GM19043 (cell line): ENCODE data around the gene FAXC.
A peak's percentile ranks its signal among the peaks of the same experiment; 100 is the strongest.
"Not testable (repeated sequence)": the region's sequence is repeated elsewhere in the genome, so short reads cannot be mapped to it uniquely, and the experiment has no call there.

ENCODE experiments used
- ATAC-seq: cut with Tn5 transposase; IDR thresholded peaks from one replicate; pipeline ENCODE4 v1.9.1; 2021; ENCODE audit warnings: low read depth; ENCODE audit not compliant: unreplicated experiment

Gene FAXC

DNA sequence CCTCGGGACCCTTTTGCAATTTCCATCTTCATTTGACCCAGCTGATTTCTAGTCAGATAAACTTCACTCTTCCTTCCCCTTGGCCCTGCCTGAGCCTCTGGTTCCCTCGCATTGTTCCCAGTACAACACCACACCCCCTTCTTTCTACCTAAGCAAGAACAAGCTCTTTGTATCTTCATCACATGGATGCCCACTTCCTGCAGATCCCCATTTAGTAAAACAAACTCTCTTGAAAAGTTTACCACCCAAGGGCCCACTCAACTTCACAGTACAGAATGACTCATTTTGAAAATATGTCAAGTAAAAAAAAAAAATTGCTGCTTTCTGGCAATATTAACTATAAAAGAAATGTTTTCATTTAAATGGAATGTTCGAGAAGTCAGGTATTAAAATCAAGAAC is 5.2 kb downstream of the FAXC start:
- ATAC-seq, result no peak

DNA sequence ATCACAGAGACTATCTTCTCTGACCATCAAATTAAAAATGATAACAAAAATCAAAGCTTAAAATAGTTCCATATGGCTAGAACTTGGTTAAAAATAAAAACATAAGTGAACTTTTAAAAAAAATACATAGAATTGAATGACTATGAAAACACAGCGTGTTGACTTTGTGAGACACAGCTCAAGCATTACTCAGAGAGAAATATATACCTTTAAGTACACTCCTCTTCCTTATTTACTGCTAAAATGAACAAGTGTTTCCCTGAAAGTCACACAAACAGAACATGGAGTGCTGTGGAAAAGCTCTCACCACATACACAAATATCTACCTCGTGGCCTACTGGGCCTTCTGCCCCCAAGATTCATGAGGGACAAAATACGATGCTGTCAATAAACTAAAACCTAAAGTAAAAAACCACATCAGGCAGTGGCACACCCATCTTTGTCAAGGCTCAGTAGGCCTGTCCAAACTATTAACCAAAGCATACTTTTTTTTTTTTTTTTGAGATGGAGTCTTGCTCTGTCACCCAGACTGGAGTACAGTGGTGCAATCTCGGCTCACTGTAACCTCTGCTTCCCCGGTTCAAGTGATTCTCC is 7.5 kb downstream of the FAXC start:
- no peak for ATAC-seq

DNA sequence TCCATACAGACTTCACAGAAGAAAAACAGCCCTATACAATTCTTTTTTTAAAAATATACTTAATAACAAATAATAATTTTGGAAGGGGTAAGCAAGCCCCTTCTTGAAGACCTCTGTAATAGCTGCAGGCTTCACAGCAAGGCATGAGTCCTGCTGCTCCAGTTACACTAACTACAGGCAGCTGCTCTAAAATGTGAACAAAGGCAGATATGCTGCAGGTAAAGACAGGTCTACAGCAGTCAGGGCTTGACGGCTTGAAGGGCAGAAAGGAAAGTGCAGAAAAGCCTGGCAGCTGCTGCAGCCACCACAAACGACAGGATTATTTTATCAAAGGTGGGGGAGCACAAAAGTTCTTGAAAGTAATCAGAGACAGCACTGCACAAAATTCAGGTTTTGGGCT is 11.3 kb downstream of the FAXC start:
- ATAC-seq, result no peak

DNA sequence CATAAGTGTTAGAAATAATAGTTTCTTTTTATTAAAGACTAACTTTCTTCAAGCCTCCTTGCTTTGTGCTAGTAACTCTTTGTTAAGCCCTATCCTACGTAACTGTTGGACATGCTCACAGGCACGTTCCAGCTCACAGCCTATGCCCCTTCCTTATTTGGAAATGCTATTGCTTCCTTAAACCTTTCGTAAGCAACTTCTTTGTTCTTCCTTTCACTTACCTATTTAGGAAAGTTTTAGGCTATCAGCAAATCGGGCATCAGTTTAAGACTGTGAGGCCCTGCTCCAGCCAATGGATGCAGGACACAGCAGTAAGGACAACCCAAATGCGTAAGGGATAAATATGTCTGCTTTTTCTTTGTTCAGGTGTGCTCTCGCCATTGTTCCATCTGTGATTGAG is 14.2 kb downstream of the FAXC start:
- ATAC-seq, result not testable (repeated sequence)

DNA sequence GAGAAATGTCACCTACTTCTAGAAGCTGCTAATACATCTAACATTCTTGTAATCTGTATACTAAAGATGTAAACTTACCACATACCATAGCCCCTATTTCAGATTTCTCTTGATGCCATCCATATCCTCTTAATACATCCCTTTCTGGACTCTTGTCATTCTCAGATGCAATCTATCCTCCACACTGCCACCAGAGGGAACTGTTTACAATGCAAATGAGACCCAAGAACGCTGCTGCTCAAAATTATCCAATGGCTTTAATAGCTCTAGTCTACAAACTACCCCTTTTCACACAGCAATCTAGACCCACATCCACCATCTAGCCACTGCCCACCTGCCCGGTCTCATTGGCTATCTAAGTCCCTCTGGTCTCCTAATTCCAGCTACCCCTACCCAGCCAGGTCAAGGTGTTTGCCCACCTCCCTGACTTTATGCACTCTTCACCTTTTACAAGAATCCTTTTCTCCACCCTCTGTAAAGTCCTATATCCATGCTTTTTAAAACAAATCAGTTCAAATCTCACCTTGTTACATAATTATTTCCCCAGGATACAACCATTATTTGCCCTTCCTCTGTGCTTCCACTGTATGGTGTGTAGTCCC is 14.8 kb downstream of the FAXC start:
- peak; percentile 28 for ATAC-seq

DNA sequence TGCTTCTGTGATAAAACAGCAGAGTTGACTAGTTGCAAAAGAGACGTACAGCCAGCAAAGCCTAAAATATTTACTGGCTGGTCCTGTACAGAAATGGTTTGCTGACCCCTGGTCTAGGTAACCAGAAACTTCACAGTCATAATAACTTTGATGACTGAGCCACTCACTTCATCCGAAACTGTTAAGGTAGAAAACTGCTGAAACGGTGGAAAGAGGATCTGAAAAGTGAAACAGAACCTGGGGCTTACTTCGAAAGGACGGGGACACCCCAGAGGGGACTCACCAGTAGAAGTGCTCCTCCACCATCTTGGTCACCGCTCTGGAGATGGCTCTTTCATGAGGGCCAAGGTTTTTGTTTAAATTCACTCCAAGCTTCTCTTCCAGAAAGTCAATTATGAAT is 16.4 kb downstream of the FAXC start:
- ATAC-seq, result peak; percentile 86

DNA sequence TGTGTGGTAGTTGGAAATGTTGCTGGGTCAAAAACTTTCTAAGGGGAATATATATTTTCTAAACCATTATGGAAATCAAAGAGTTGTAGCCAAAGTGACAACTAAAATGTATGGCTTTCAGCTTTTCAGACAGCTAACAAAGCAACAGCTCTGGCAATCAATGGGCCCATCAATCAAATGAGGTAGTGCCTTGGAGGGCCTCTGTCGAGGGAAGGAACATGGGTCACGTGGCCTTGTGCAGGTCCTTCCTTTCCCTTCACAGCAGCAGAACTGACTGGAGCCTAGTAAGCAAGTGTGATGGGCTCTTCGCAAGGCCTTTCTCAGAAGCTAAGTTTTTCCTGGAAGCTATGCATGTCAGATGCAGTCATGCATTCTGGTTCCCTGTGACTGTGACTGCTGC is 17.9 kb downstream of the FAXC start:
- ATAC-seq, result no peak

DNA sequence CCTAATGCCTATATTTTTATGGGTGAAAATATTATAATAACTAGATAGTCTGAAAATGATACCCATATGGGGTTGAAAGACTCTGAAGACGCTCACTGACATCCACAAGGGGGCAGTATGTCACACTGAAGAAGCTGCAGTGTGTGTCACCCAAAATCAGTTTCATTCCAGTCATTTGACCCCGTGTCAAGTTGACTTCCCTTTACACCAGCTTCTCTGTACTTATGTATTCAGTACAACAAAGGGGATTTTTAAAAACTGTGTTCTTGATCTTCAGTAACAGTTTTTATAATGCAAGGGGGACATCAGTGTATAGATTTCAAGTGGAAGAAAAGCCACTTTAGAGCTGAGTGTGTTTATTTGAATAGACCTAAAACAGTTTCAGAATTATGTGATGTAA is 19.3 kb downstream of the FAXC start:
- ATAC-seq, result peak; percentile 57

DNA sequence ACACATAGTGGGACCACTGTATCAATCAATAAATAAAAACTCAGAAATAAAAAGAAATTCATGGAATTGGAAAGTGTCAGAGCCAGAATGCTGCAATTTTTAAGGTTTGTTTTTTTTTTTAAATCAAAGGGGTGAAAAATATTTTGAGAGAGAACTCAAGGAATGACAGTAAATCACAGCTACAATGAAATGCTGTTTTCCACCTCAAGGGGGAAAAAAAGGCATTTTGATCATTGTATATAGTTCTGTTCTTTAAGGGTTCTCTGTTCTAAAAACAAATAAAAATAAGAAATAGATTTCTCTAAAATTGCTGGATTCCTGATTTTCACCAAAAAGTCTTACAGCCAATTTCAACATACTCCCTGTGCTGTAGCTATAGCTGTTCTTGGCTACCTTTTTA is 24.5 kb downstream of the FAXC start:
- ATAC-seq, result no peak

DNA sequence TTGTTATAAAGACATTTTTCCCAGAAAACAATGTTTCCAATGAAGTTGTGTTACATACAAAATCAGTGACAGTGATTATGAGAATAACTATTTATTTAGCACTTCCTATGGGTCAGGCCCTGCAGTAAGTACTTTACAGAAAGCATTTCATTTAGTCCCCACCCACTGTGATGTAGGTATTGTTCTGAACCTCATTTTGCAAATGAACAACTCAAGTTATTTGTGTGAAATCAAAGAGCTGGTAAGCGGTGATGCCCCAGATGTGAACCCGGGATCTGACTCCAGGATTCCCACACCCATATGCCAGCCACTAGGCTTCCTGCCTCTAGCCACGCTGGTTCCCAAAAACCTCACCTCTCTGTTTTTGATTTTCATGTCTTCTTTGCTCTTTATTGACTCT is 30.9 kb downstream of the FAXC start:
- ATAC-seq, result no peak

DNA sequence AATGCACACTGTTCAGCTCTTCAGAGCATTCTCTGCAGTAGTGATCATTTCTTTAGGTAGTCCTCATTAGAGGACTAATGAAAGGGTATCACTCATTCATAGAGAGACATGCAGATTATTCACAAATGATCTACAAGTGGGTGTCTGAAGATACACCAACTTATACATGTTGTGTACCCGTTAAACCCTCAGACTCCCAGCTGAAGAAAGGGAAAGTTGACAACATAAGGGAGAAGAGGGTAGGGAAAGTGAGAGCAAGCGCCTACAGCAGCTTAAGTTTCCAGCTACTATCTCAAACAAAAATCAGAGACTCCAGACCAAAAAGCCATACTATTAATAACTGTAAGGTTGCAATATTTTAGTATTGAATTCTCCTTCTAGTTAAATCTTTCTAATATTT is 37.1 kb downstream of the FAXC start:
- ATAC-seq, result no peak

DNA sequence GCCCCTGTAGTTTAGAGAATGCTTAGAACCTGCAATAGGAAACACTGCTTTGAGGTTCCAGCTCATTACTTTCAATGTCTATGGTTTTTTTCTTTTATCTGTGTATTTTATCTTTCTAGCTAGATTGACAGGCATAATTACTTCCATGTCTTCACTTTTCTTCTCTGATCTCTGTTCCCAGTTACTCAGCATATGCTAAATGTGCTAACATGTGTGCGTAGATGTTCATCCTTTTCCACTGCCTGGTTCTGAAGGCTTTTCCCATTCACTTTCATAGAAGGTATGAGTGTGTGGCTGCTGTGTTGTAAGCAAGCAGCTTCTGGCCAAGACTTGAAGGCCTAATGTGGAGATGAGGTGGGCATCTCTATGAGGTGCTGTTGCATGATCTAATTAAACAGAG is 38.9 kb downstream of the FAXC start:
- ATAC-seq, result no peak

DNA sequence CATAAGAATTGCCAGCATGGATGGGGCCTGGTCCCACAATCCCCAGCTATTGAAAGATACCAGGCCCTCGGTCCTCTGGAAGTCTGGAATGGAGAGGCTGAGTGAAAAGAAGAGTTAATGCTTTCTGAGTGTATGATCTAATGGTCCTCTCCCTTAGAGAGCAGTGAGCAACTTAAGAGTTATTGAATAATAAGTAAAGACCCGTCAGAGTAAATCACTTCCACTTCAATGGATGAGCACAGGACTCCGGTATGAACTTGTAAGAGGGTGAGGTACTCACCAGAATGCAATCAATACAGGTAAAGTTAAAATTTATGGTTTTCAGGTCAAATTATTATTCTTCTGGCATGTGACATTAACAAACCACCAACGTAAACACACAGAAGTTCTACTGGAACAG is 39.9 kb downstream of the FAXC start:
- ATAC-seq, result no peak

DNA sequence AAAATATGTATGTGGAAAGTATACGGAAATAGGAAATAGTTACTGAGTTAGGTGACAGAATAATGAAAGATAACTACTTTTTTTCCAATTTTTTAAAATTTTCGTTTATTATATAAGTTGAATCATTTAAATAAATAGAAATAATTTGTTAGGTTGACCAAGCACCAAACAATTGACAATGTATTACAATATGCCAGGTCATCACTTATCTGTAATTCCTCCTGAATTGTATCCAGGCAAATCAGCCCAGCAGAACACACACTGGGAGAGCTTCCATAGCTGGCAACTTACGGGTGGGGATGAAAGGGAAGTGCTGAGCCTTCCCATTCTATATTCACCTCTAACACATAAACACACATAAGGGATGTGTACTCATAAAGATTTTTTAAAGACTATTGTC is 40.7 kb downstream of the FAXC start:
- no peak for ATAC-seq

DNA sequence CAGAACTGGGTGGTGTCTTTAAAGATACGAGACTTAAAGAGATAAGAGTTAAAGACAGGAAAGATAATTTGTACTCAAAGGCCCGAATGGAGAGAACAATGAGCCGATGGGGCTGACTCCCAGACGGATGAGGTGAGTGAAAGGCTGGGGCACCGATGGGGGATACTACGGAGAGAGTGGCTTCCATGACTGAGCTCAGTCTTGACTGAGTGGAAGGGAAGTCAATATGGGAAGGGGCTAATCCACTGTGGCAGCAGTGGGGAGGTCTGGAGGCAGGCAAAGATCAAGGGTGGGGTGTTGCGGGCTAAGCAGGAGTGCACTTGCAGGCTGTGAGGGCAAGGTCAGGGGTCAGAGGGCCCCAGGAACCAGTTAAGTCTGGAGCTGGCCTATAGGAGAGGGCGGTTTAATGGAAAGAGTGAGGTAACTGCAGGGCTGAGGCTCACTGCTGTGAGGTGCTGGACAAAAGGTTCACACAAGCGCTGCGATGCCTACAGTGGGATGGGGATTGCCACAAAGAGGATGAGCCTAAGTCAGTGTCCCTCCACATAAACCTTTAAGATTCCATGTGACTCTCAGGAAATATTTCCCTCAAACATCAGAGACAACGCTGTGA is 42.1 kb downstream of the FAXC start:
- no peak for ATAC-seq

DNA sequence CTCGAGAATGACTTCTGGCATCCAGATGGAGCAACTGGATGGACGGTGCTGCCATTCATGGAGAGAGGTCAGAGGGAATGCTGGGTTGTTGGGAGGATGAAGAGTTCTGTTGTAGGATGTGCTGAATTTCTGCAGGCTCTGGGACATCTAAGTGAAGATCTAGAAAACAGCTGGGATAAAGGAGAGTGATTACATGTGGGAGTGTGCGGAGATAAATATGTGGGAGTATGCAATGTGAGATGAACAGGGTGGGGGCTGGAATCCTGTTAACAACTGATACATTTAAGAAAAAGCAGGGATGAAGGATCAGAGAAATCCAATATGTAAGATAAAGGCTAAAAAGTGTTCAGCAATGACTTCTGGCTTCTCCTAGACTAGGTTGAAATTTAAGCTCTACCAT is 43.1 kb downstream of the FAXC start:
- ATAC-seq, result no peak

DNA sequence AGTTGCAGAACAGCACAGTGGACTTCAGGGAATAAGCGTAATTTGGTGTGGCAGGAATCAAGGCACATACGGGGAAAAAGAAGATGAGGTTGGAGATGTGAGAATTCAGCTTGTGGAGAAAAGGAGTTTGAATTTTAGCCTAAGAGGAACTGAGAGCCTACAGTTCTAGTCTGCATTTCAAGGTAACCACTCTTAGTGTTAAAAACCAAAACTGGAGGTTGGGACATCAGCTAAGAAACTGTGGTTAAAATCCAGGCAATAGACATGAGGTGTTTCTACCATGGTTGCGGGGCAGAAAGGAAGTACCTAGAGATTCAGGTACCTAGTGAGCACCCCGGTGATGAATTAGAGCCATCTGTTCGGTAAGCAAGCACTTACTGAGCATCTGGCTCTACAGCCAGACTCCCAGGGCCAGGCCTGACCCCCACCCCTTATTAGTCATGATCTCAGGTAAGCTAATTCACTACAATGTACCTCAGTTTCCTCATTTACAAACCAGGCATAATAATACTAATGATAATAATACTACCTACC is 44.4 kb downstream of the FAXC start:
- ATAC-seq, result no peak

DNA sequence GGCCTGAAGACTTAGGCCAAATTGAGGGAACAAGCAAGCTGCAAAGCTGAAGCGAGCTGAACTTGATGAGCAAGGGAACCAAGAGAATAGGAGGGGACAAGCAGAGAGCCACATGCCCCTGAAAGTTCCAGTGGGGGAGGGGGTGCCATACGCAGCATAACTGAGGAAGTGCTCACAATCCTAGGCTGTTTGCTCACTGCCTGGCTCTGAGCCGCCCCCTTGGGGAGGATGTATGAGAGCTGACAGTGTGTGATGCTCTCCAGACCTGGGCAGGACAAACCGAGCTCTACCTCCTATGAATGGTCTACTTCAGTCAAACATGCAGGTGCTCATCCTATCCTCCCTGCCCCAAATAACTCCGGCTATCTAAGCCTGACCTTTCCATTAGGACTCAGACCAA is 52.1 kb downstream of the FAXC start:
- no peak for ATAC-seq

DNA sequence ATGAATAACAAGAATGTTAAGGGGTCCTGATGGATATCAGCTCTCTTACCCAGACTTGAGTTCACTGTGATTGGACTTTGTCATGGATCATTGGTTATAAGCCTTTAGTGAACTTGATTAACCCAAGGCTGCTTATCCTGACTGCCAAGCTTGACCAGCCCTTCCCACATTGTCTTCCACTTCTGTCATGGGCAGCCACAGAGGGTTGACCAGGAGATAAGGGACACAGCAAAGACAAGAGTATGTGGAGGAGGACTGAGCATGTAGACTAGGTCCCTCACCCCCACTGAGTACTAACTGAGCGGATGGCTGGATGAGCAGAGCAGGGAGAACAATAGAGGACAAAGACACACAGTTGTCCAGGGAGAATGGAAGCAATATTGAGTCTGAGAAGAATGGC is 52.5 kb downstream of the FAXC start:
- no peak for ATAC-seq

DNA sequence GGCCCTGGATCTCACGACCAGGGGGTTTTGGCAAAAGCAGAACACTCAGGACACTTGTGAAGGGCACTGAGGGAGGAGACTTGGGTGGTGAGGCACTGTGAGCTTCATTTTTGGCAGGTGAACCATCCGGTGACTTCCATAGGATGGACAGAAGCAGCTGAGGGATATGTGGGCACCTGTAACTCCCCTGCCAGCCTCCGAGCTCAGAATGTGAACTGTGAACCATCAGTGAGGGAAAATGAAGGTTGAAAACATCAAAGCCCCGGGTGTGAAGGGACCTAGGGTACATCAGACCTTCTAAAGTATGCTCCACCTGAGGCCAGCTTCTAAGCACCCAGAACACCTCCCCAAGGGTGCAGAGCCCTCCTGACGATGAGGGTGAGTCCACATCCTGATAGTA is 53.2 kb downstream of the FAXC start:
- no peak for ATAC-seq

DNA sequence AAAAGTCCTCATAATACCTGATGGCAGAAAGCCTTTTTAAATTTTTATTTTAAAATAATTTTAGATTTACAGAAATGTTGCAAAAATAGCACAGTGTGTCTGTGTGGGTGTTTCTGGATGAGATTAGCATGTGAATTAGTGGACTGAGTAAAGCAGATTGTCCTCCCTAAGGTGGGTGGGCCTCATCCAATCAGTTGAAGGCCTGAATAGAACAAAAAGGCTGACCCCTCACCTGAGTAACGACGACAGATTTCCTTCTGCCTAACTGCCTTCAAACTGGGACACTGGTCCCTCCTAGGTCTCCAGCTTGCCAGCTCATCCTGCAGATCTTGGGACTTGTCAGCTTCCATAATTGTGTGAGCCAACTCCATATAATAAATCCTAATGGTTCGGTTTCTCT is 54.2 kb downstream of the FAXC start:
- ATAC-seq, result no peak

DNA sequence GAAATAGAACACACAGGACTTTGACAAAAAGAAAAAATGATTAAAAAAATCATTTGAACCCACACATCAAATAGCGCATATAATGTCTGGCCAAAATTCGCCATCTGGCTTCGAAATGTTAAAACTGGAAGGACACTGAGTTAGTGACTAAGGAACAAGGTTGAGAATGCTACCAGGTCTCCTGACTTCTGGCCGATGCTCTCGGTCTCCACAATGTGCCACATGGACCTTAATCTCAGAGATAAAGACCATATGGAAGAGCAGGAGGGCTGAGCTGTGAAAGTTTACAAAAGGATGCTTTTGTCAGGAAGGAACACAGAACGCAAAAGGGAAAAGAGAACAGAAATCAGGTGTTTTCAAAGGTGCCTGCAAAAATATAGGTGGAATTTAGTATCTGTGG is 54.7 kb downstream of the FAXC start:
- no peak for ATAC-seq
